ENCODE data around the gene EZH2. TPM values are rescaled to one million over a fixed set of nuclear protein-coding genes. Genes with fewer than 3 reads are reported as not detected.

EZH2 gene
- total RNA-seq, 2 donors from 2014 or later = 0.26 to 0.98 TPM

DNA sequence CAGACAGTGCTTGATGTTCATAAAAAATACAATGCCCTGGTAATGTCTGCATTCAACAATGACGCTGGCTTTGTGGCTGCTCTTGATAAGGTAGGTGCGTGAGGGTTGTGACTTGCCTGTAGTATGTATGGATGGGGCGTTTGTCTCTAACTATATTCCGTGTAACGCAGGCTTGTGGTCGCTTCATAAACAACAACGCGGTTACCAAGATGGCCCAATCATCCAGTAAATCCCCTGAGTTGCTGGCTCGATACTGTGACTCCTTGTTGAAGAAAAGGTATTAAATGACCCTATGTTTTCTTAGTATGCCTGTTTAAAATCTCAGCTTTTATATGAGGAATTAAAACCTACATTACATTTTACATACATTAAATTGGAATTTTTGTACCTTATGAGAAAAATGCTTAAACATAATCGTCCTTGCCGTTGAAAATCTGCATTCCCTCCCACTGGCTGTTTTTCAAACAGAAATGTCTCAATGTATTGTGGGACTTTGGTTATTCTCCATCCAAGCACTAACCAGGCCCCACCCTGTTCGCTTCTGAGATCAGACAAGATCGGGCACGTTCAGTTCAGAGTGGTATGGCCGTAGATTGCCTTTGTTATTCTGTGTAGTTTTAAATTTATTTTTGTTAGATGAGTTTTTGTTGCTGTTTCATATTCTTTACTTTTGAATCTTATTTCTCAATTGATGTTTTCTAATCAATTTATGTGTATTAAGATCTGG lies 100.1 kb downstream of the EZH2 start:
- Histone ChIP-seq H3K27ac (no peak overlapping the region), H3K36me3 (peaks cover 69% of the 10 kb centered on the region), H3K4me1 (peaks cover 0 to 6% of the 10 kb centered on the region in 2 donors), H3K27me3 (no peaks in the 10 kb centered on the region), H3K9me3 (no peaks in the 10 kb centered on the region), H3K4me3 (no peak overlapping the region)
- no peak for DNase-seq (ENCODE audit: low spot score)
- TF ChIP-seq, protein P1, sequence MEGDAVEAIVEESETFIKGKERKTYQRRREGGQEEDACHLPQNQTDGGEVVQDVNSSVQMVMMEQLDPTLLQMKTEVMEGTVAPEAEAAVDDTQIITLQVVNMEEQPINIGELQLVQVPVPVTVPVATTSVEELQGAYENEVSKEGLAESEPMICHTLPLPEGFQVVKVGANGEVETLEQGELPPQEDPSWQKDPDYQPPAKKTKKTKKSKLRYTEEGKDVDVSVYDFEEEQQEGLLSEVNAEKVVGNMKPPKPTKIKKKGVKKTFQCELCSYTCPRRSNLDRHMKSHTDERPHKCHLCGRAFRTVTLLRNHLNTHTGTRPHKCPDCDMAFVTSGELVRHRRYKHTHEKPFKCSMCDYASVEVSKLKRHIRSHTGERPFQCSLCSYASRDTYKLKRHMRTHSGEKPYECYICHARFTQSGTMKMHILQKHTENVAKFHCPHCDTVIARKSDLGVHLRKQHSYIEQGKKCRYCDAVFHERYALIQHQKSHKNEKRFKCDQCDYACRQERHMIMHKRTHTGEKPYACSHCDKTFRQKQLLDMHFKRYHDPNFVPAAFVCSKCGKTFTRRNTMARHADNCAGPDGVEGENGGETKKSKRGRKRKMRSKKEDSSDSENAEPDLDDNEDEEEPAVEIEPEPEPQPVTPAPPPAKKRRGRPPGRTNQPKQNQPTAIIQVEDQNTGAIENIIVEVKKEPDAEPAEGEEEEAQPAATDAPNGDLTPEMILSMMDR (IDR thresholded peaks at IDR 0.05) = no peak

DNA sequence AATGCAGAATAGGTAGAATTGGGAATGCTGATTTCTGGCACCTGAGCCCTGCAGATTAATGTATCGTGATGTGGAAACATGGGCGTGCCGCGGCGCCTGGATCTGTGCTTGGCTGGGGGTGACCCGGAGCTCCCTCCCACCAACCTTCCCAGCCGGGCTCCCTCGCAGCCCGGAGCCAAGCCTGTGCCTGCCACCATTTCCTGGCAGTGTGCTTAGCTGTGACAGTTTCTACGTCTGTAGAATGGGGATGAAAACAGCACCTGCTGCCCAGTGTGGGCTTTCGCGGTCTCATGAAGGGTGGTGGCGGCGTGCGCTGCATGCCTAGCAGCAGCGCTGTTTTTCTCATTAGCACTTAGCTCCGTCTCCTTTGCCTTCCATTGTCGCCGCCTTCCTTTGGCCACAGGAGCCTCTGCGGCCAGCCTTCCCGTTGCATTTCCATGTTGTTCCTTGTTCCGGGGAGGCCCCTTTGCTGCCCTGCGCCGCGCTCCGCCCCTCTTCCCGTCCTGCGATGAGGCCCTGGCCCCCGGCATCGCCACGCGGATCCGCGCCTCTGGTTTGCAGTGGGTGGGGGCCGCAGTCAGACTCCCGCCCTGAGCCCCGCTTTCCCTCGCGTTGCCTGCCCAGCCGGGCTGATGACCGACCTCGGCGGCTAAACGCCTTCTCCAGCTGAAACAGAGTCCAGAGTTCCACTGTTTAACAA lies 101.2 kb downstream of the EZH2 start:
- Histone ChIP-seq H3K36me3 (peaks cover 70% of the 10 kb centered on the region), H3K4me3 (no peak overlapping the region), H3K27me3 (no peaks in the 10 kb centered on the region), H3K4me1 (peaks cover 0 to 6% of the 10 kb centered on the region in 2 donors), H3K9me3 (no peaks in the 10 kb centered on the region), H3K27ac (no peak overlapping the region)
- TF ChIP-seq, protein P1 (IDR thresholded peaks at IDR 0.05) = no peak
- no peak for DNase-seq (ENCODE audit: low spot score)

DNA sequence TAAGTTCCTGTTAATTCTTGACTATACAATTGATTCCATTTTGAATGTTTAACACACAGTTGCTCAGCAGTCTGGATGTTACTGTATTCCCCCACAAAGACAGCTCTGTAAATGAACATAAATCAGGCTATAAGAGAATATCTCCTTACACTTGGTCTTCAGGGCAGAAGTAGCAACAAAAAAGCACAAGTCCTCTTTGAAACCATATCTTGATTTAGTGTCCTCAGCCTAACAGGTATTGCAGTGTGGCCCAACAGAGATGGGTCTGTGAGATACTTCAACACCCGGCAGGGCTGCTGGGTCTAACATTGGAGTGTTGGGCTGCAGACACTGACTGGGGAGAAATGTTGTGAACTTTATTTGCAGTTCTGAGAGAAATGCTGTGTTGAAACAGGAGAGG lies 109.6 kb downstream of the EZH2 start:
- DNase-seq (ENCODE audit: low spot score) = no peak
- Histone ChIP-seq H3K4me3 (no peak overlapping the region), H3K27ac (no peak overlapping the region), H3K27me3 (no peaks in the 10 kb centered on the region), H3K4me1 (no peaks in the 10 kb centered on the region), H3K36me3 (peaks cover 56% of the 10 kb centered on the region), H3K9me3 (no peaks in the 10 kb centered on the region)
- TF ChIP-seq, protein P1 (IDR thresholded peaks at IDR 0.05) = no peak

DNA sequence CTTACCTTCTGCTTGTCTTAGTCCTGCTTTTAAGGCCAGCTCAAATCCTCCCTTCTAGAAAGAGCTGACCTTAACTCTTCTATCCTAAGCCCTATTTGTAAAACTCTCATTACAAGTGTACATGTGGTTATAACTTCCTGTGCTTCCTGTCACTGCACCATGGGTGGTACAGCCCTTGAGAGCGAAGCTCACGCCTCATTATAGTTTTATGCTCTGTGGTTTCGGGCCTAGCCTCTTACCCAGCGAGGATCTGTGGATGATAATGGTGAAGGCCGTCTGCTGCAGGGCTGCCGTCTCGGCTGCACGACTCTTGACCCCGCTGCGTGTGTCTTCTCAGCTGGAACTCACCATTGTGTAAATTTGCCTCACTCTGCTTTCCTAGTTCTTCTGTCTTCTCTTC lies 110.8 kb downstream of the EZH2 start:
- no peaks in the 10 kb centered on the region for H3K27me3 ChIP-seq
- no peaks in the 10 kb centered on the region for H3K4me1 ChIP-seq
- DNase-seq (ENCODE audit: low spot score) = no peak
- H3K36me3 ChIP-seq = peaks cover 61% of the 10 kb centered on the region
- H3K4me3 ChIP-seq = no peak overlapping the region
- no peak overlapping the region for H3K27ac ChIP-seq
- TF ChIP-seq, protein P1 (IDR thresholded peaks at IDR 0.05) = no peak
- no peaks in the 10 kb centered on the region for H3K9me3 ChIP-seq

DNA sequence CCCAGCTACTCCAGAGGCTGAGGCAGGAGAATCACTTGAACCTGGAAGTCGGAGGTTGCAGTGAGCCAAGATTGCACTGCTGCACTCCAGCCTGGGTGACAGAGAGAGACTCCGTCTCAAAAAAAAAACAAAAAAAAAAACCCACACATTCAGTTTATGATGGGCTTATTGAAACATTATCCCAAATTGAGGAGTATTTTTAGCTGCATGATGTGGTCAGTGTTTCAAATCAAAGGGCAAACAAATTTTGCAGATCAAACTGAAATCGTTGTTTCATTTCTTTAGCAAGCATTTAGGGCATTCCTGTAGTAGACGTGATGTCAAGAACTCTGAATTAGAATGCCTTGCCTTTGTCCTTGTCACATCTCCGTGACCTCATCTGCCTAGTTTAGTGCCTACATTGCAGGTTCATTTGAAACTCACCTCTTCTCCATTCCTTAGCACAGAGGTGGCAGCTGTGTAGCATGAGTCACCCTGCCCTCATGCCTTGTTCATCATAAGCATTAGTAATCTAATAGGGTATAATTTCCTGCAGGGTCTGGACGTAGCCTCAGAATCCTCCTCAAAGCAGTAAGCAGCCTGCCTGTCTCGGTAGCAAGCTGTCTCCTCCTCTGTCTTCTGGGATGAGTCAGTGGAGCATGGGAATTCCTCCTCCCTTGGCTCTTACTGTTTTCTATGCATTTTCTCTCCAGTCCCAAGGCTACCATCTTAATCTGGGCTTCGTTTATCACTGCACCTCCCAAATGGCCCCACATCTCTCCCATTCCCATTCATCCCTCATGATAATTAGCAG lies 111.6 kb downstream of the EZH2 start:
- DNase-seq (ENCODE audit: low spot score) = no peak
- Histone ChIP-seq H3K27me3 (no peaks in the 10 kb centered on the region), H3K9me3 (no peaks in the 10 kb centered on the region), H3K36me3 (peaks cover 66% of the 10 kb centered on the region), H3K4me1 (no peaks in the 10 kb centered on the region), H3K27ac (no peak overlapping the region), H3K4me3 (no peak overlapping the region)
- TF ChIP-seq, protein P1 (IDR thresholded peaks at IDR 0.05) = no peak
